NCI-H524 (cell line): ENCODE measurements around the gene WDR74.
"Not testable (repeated sequence)": the region's sequence is repeated elsewhere in the genome, so short reads cannot be mapped to it uniquely, and the experiment has no call there.

Source experiments
- DNase-seq, 2 experiments: peaks; one replicate each; lab custom pipeline; 2025; lab: John Stamatoyannopoulos, UW

The WDR74 gene

DNA sequence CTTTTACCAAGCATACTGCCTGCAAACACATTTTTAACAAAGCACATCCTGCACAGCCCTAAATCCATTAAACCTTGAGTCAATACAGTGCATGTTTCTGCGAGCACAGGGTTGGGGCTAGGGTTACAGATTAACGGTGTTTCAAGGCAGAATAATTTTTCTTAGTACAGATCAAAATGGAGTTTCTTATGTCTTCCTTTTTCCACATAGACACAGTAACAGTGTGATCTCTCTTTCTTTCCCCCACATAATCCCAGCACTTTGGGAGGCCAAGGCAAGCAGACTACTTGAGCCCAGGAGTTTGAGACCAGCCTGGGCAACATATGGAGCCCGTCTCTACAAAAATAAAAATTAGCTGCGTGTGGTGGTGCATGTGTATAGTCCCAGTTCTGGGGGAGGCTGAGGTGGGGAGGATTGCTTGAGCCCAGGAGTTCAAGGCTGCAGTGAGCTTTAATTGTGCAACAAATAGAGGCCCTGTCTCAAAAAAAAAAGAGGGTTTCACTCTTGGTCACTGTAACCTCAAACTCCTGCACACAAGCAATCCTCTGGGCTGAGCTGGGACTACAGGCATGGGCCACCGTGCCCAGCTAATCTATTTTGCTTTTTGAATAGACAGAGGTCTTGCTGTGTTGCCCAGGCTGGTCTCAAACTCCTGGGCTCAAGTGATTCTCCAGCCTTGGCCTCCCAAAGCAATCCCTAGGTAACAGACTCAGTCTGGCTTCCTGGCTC lies 21.6 kb upstream of the WDR74 start:
- DNase-seq = peak in 1 of 2 experiments; percentile 44

DNA sequence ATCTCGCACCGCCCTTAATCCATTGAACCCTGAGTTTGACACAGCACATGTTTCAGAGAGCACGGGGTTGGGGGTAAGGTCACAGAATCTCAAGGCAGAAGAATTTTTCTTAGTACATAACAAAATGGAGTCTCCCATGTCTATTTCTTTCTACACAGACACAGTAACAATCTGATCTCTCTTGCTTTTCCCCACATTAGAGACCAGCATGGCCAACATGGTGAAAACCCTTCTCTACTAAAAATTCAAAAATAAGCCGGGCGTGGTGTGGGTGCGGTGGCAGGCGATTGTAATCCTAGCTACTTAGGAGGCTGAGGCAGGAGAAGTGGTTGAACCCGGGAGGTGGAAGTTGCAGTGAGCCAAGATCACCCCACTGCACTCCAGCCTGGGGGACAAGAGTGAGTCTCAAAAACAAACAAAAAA lies 19.9 kb upstream of the WDR74 start:
- DNase-seq = peak in 1 of 2 experiments; percentile 18

DNA sequence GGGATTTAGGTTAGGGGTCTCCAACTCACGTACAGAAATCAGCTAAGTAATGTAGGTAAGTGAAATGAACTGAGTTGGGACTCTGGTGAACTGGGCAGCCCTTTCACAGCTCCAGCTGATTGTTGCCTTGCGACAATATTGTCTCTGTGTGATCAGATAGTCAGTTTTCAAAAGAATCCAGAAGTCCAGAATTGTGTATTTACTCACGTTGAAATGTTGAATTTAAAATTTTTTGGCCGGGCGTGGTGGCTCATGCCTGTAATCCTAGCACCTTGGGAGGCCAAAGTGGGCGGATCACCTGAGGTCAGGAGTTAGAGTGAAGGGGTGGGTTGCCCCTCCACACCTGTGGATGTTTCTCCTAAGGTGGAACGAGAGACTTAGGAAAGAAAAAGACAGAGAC lies 18.8 kb upstream of the WDR74 start:
- DNase-seq = no peak

DNA sequence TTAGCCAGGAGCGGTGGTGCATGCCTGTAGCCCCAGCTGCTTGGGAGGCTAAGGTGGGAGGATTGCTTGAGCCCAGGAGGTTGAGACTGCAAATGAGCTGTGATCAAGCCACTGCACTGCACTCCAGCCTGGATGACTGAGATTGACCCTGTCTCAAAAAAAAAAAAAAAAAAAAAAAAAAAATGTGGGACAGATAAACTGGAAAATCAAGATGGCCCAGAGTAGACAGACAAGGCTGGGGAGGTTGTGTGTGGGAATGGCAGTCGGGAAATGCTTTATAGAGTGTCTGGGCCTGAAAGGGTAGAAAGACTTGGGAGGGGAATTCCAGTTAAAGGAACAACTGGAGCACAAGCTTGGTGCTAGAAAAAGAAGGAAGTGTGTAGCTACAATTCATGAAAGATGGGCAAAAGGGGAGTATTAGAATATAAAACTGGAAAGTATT lies 18.2 kb upstream of the WDR74 start:
- DNase-seq = peak in 1 of 2 experiments; percentile 20

DNA sequence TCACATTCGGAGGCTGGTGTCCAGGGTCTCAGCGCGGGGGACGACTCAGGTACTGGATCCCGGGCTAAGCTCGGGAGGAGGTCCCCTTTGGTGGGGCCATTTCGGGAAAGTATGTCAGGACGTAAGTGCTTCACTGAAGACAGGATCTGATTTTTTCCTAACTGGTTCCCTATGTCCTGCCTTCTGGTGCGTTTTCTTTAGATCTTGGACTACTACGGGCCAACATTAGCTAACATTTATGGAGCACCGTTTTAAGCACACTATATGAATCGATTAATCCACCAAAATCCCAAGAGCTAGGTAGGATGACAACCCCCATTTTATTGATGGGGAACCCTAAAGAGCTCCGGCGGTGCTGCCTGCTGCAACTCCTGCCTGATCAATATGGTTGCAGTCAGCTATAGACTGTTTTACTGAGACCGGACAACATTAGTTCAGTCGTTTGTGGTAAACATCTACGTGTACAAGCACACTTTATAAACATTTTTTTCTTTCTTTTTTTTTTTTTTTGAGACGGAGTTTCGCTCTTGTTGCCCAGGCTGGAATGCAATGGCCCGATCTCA lies 17.0 kb upstream of the WDR74 start:
- no peak for DNase-seq

DNA sequence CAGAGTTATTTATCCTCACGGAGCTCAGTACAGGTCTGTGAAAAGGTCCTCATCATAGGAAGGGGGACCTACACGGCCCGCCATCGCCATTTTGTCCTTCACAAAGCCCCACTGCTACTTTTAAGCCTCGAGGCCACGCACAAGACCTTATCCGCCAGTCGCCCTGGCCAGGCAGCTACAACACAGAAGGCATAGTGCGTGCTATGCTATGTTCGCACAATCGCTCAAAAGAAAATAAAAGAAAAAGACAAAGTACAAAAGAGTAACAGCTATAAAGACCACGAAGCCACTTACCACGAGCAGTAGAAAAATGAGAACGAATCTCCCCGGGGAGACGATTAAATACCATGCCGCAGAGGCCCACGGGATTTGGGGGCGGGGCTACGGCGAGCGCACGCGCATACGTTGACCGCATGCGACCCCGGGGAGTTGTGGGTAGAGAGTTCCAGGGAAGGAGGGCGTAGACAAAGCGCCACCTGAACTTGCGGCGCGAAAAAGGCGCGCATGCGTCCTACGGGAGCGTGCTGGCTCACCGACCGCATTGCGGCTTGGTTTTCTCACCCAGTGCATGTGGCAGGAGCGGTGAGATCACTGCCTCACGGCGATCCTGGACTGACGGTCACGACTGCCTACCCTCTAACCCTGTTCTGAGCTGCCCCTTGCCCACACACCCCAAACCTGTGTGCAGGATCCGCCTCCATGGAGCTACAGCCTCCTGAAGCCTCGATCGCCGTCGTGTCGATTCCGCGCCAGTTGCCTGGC lies 16.4 kb upstream of the WDR74 start:
- peak; percentile 93 to 97 for DNase-seq

DNA sequence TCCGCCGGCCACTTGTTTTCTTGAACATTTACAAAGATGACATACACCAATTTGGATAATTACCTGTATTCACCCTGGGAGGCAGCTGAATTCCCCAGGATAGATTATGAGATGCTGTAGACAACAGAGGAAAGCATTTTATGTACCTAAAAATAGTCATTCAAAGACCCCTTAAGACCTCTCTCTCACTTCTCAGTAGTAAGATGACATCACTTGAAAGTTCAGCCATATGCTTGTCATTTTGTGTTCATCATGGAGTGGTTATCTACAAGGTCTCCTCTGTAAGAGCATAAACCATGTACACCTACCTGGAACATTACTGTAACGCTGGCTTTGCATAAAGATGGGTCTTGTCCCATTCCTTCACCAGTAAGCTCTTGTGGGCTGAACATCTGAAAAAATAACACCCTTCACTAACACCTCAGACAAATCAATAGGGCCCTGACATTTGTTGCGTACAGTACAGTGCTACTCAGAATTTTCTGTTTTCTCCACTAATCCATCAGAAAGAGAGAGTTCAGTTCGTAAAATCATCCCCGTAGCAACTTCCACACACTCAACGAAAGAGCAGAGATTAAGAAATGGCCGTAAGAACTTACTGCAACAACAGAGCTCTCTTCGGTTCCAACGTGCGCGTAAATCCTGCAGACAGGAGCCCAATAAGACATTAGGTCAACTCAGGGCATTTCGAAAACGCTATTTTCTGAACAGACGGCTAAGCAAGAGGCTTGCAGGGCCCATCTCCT lies 15.6 kb upstream of the WDR74 start:
- DNase-seq = no peak

DNA sequence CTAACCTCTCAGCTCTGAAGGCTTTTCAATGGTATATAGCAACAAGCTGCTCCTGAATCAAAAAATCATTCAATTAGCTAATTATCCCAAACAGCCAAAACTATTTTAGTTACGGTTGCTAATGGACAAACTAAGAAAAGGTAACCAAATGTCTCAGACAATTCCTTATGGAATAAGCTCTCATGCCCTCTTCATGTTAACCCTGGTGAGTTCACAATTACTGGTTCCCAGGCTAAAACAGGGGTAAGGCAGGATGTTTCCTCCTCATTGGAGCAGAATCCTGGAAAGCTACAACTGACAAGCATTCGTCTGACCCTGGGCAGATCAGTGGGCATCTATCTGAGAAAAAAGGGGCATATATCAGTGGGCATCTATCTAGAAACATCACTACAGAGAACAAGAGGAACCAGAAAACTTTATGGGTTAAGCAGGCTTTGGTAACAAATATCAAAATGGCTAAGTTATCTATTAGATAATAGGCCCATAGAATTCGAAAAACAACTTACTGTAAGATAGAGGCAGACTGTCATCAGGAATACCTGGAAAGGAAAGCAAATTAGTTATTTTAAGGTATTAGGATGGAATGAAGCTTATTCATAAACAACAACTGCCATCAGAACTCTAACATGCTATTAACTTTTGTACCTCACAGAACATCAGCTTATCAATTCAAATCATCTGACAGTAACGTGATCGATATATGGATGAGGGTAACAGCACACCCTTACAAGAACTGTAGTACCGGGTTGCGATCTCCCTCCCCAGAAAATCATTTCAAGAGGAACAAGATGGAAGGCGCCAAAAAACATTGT lies 14.8 kb upstream of the WDR74 start:
- no peak for DNase-seq

DNA sequence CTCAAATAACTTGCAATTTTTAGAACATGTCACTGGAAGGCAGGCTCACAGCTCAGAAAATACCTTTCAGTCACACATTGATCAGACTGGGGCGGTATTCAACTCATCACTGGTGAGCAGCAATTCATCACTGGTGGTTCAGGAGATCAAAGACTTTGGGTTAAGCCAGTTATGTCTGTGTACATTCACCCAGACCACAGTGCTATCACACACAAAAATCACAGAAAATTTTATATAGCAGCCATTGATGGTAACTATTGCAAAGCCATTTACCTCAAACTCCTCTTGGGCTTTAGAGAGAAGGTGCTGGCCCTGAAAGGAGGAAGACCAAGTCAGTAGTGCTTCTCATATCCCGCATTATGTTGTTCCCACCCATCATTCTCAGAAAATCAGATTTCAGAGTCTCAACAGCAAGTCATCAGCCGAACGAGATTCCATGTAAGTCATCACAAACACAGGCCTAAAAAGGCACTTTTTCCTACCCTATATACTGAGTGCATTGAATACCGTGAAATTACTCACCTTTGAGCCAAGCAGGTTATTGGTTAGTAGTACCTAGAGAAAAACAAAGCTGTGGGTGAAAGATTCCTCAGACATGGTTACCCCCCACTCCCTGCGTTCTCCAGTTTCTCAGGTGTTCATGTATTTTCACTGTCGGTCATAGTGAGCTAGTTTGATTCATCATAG lies 14.0 kb upstream of the WDR74 start:
- no peak for DNase-seq

DNA sequence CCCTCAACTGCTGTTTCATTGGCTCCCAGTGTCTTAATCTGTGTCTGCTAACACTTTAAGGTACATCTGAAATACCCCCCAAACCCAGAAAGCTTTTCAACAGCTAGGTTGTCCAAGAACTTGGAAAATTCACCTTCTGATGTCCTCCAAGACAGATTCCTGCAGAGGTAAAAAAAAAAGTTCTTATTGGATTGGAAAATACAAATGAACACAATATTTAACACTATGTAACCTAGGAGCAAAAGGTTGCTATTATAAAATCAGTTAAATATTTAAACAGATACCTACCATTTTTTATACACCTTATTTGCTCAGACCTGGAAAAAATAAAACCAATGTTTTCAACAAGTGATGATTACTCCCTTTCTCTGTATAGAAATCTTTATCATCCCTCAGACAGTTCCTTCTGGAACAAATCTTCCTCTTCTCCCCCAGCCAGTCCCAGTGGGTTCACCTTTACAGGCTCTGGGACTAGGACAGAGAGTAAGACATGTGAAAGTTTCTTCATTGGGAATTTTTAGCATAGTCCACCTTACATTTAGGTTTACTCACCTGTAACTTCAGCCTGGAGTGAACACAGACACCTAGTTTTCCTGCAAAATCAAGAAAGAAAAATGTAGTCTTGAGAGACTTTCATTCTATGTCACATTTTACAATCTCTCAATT lies 13.3 kb upstream of the WDR74 start:
- no peak for DNase-seq

DNA sequence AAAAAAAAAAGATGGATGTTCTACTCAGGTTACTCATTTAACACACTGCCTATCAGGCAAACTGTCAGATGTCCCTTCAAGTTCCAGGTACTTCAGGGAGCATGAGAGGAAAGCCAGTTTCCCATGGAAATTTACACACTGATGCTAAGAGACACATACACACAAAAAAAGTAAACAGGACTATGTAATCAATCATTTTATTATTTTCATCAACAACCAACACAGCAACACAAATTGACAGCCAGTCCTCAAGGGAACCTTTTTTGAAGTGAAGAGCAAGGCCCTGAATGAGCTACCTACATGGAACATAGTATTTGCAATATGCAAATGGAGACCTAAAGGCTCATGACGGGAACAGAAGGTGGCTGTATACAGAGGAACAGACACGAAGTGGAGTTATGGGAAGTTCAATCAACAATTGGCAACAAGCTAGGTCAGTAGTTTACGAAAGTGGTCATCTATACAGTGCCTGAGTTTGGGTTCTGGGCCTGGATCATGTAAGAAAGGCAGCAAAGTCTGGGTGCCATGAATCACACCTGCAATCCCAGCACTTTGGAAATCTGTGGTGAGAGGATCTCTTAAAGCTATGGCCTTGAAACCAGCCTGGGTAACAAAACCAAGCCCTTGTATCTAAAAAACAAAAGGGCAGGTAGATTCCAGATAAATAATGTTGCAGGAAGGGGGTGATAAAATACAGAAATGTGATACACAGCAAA lies 12.6 kb upstream of the WDR74 start:
- no peak for DNase-seq

DNA sequence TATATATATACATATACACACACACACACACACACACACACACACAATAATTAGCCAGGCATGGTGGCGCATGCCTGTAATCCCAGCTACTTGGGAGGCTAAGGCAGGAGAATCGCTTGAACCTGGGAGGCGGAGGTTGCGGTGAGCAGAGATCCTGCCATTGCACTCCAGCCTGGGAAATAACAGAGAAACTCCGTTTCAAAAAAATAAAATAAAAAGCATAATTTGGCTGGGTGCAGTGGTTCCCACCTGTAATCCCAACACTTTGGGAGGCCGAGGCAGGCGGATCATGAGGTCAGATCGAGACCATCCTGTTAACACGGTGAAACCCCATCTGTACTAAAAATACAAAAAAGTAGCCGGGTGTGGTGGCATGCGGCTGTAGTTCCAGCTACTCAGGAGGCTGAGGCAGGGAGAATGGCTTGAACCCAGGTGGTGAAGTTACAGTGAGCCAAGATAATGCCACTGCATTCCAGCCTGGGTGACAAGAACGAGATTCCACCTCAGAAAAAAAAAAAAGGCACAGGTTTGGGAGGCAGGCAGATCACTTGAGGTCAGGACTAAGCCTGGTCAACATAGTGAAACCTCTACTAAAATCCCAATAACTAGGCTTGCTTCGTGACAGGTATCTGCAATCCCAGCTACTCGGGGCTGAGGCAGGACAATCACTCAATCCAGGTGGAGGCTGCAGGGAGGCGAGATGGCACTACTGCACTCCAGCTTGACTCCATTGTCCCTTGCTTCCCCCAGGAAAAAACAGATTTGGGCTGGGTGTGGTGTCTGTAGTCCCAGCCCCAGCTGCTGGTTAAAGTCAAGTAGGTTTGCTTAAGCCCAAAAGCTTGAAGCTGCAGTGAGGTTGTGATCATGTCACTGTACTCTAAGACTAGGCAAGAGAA lies 11.8 kb upstream of the WDR74 start:
- peak; percentile 25 to 52 for DNase-seq

DNA sequence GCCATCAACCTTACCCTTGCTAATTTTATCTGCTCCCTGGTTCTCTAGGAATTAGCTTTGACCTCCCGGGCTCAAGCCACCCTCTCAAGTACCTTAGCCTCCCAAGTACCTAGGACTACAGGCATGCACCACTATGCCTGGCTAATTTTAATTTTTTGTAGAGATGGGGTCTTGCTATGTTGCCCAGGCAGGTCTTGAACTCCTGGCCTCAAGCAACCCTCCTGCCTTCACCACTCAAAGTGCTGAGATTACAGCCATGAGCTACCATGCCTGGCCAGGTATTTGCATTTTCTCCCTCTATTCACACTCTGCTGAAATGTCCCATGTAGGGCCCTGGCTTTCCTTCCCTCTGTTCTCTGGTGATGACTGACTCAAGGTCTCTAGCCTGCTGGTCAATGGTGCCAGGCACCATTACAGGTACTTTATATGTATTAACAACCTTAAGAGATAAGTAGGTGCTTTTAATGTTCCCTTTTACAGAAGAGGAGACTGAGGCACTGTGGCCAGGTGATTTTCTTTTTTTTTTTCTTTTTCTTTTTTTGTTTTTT lies 8.5 kb upstream of the WDR74 start:
- no peak for DNase-seq

DNA sequence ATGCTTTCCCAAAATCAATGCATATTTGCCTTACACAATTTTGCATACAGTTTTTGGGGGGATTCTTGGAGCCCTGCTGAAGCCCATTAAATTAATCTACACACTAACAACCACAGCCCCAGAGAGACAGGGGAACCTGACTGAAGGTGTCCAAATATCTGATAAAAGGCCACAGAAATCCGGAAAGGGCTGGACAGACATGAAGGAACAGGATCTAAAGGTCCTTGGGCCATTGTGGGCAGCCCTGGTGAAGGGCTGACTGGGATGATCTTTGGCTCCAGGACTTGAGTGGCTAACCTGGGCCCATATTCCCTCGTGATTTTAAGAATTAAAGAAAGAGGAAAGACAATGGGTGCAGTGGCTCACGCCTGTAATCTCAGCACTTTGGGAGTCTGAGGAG lies 6.8 kb upstream of the WDR74 start:
- no peak for DNase-seq

DNA sequence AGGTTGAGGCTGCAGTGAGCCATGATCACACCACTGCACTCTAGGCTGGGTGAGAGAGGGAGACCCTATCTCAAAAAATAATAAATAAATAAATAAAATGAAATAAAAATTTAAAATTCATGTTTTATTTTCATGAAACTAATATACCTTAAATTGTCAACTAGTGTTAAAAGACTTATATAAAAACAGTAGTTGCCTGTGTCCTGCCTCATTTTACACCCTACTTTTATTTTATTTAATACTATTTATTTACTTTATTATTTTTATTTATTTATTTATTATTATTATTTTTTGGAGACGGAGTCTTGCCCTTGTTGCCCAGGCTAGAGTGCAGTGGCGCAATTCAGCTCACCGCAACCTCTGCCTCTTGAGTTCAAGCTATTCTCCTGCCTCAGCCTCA lies 4.8 kb upstream of the WDR74 start:
- DNase-seq = no peak

DNA sequence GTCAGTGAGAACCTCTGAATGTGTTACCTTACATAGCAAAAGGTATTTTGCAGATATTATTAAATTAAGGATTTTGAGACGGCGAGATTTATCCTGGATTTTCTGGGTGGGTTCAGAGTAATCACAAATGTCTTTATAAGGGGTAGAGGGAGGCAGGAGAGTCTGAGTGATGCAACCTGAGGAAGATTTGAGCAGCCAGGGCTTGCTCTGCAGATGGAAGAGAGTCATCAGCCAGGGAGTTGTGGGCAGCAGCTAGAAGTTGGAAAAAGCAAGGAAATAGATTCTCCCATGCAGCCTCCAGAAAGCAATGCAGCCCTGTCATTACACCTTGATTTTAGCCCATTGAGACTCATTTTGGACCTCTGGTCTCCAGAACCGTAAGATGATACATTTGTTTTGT lies 4.1 kb upstream of the WDR74 start:
- no peak for DNase-seq

DNA sequence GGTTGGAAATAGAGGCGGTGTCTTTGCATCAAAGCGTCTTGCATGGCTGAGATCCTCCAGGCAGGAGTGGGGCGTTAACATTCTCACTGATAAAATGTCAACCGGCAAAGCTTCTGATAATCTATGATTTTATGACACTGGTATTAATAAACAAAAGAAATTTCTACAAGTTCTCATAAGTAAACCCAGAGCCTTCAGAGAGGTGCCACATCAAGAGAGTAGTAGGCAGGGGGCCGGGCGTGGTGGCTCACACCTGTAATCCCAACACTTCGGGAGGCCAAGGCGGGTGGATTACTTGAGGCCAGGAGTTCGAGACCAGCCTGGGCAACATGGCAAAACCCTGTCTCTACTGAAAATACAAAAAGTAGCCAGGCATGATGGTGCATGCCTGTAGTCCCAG lies 3.5 kb upstream of the WDR74 start:
- not testable (repeated sequence) for DNase-seq

DNA sequence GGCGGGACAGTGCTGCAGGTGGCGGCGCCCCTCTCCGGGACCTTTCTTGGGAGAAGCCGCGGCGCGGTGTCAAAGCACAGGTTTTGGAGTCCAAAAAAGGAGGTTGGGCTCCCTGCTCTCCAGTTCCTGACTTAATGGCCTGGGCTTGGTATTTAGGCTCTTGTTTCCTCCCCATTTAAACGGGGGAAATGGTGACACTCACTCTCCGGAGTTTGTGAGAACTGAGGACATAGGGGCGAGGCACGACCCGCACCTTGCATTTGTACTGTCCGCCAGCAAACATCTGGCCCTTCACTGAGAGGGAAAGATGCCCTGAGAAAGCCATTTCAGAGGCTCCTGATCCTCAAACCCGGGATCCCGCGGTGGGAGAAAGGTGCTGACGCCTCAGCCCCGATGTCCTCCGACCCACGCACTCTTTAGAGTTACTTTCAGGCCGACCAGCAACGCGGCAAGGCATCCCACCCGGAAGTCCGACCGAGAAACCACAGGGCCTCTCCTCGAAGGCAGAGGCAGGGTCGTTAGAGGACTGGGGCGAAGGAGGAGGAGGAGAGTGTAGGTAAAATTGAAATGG lies 2.9 kb upstream of the WDR74 start:
- DNase-seq = peak in 1 of 2 experiments; percentile 77
